Measurements from ENCODE around the gene R3HDM2.
A peak's percentile ranks its signal among the peaks of the same experiment; 100 is the strongest.

The R3HDM2 gene

GRCh38 chr12:57460468-57460784, 29.6 kb upstream of the R3HDM2 start:
- Mint-ChIP-seq H3K4me3 (peak overlapping the region; percentile 92), H3K27ac (peak overlapping the region; percentile 63), H3K4me1 (ENCODE audit: low read depth) (peaks cover 77% of the 10 kb centered on the region), H3K36me3 (ENCODE audit: low read depth) (no peaks in the 10 kb centered on the region), H3K9me3 (no peaks in the 10 kb centered on the region), H3K27me3 (no peaks in the 10 kb centered on the region)

- Mint-ChIP-seq H3K36me3 (ENCODE audit: low read depth) (no peaks in the 10 kb centered on the region), H3K4me1 (ENCODE audit: low read depth) (peaks cover 76% of the 10 kb centered on the region), H3K4me3 (peak within 1 kb of the TSS; percentile 92), H3K27ac (peak within 1 kb of the TSS; percentile 91), H3K27me3 (no peaks in the 10 kb centered on the region), H3K9me3 (no peaks in the 10 kb centered on the region)
Observed at GRCh38 chr12:57459750-57460467, 29.1 kb upstream of the R3HDM2 start, which contains the start of gene GLI1. Gene GLI1 (plus strand): TSS chr12:57459785. CDS start chr12:57463692, 3,907 bp downstream.

DNA sequence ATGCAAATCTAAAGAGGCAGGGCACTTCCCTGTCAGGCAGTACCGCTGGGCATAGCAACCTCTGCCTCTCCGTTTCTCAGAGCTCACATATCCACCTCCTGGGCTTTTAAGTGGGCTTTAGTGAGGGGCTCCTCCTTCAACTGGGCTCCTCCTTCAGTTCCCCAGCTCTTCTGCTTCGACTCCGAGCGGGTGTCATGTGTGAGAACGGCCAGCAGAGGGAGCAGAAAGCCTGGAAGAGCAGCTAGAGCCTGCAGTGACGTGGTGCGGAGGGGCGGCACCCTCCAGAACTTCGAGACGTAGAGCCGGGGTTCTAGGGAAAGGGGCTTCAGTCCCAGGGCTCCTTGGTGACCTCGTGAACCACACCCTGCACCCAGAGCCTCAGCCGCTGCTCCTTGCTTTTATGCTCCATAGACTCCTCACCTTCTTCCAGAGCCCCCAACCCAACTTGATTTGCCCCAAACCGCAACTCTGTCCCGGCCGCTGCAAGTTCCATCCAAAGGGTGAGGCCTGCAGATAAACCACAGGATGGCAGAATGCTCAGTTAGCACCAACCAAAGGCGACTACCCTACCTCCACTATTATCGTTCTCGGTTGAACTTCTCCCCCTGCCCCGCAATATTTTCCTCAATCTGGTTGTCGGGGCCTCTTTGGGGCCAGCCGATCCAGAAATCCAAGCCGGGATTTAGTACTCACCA, 28.4 kb upstream of the R3HDM2 start:
- Mint-ChIP-seq H3K27ac (peak overlapping the region; percentile 91), H3K9me3 (no peaks in the 10 kb centered on the region), H3K27me3 (no peaks in the 10 kb centered on the region), H3K36me3 (ENCODE audit: low read depth) (no peaks in the 10 kb centered on the region), H3K4me1 (ENCODE audit: low read depth) (peaks cover 76% of the 10 kb centered on the region), H3K4me3 (peak overlapping the region; percentile 92)

DNA sequence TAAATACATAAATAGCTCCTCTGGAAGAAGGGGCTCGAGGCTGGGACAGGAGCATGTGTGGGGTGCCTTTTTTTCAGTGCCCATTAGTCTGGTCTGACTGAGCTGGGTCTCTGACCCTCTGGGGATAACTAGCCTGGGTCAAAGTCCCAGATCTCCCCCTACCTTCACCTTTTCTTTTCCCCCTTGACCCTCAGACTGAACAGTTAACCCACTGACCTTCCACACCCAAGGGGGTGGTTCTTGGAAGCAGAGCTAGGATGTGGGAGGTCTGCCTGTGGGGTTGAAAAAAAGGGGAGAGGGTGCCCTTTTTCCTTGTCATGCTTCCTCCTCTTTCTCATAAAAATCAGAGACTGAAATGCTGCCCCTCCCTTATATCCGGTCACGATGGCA, 27.8 kb upstream of the R3HDM2 start:
- H3K27ac Mint-ChIP-seq, result peak overlapping the region; percentile 91
- H3K4me1 Mint-ChIP-seq (ENCODE audit: low read depth), result peaks cover 71% of the 10 kb centered on the region
- no peaks in the 10 kb centered on the region for H3K36me3 Mint-ChIP-seq (ENCODE audit: low read depth)
- no peaks in the 10 kb centered on the region for H3K9me3 Mint-ChIP-seq
- no peaks in the 10 kb centered on the region for H3K27me3 Mint-ChIP-seq
- H3K4me3 Mint-ChIP-seq, result peak overlapping the region; percentile 92

- Mint-ChIP-seq H3K36me3 (ENCODE audit: low read depth) (no peaks in the 10 kb centered on the region), H3K4me1 (ENCODE audit: low read depth) (peaks cover 70% of the 10 kb centered on the region), H3K9me3 (no peaks in the 10 kb centered on the region), H3K27me3 (no peaks in the 10 kb centered on the region), H3K27ac (no peak overlapping the region), H3K4me3 (no peak overlapping the region)
Observed at GRCh38 chr12:57456737-57457490, 26.1 kb upstream of the R3HDM2 start.

DNA sequence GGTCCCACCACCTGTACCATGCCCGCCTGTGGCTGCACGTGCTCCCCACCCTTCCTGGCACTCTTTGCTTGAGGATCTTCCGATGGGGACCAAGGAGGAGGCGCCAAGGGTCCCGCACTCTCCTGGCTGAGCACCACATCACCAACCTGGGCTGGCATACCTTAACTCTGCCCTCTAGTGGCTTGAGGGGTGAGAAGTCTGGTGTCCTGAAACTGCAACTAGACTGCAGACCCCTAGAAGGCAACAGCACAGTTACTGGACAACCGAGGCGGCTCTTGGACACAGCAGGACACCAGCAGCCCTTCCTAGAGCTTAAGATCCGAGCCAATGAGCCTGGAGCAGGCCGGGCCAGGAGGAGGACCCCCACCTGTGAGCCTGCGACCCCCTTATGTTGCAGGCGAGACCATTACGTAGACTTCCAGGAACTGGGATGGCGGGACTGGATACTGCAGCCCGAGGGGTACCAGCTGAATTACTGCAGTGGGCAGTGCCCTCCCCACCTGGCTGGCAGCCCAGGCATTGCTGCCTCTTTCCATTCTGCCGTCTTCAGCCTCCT, 25.4 kb upstream of the R3HDM2 start:
- Mint-ChIP-seq H3K27ac (peak overlapping the region; percentile 57), H3K4me1 (ENCODE audit: low read depth) (peaks cover 66% of the 10 kb centered on the region), H3K36me3 (ENCODE audit: low read depth) (no peaks in the 10 kb centered on the region), H3K4me3 (peak overlapping the region; percentile 83), H3K9me3 (no peaks in the 10 kb centered on the region), H3K27me3 (no peaks in the 10 kb centered on the region)

GRCh38 chr12:57455374-57456144, 24.7 kb upstream of the R3HDM2 start:
- H3K27ac Mint-ChIP-seq, result peak overlapping the region; percentile 84
- no peaks in the 10 kb centered on the region for H3K9me3 Mint-ChIP-seq
- H3K4me1 Mint-ChIP-seq (ENCODE audit: low read depth), result peaks cover 61% of the 10 kb centered on the region
- peak overlapping the region; percentile 83 for H3K4me3 Mint-ChIP-seq
- no peaks in the 10 kb centered on the region for H3K27me3 Mint-ChIP-seq
- no peaks in the 10 kb centered on the region for H3K36me3 Mint-ChIP-seq (ENCODE audit: low read depth)

GRCh38 chr12:57454566-57455373, 23.9 kb upstream of the R3HDM2 start, which contains the start of gene INHBE:
Gene INHBE (plus strand): TSS chr12:57455307. CDS start chr12:57455537, 230 bp downstream.
- Mint-ChIP-seq H3K27me3 (no peaks in the 10 kb centered on the region), H3K27ac (peak within 1 kb of the TSS; percentile 84), H3K36me3 (ENCODE audit: low read depth) (no peaks in the 10 kb centered on the region), H3K4me3 (peak within 1 kb of the TSS; percentile 83), H3K4me1 (ENCODE audit: low read depth) (peaks cover 56% of the 10 kb centered on the region), H3K9me3 (no peaks in the 10 kb centered on the region)

DNA sequence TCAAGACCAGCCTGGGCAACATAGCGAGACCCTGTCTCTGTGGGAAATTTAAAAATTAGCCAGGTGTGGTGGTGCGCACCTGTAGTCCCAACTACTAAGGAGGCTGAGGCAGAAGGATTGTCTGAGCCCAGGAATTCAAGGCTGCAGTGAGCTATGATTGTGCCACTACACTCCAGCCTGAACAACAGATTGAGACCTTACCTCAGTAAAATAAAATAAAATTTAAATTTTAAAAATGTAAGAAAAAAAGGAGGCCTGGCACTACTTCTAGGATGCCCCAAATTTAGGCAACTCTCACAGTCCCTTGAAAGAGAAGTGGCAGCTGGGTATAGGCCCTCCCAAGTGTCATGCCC, 23.3 kb upstream of the R3HDM2 start:
- Mint-ChIP-seq H3K27me3 (no peaks in the 10 kb centered on the region), H3K27ac (peak overlapping the region; percentile 84), H3K9me3 (no peaks in the 10 kb centered on the region), H3K36me3 (ENCODE audit: low read depth) (no peaks in the 10 kb centered on the region), H3K4me1 (ENCODE audit: low read depth) (peaks cover 52% of the 10 kb centered on the region), H3K4me3 (peak overlapping the region; percentile 83)

DNA sequence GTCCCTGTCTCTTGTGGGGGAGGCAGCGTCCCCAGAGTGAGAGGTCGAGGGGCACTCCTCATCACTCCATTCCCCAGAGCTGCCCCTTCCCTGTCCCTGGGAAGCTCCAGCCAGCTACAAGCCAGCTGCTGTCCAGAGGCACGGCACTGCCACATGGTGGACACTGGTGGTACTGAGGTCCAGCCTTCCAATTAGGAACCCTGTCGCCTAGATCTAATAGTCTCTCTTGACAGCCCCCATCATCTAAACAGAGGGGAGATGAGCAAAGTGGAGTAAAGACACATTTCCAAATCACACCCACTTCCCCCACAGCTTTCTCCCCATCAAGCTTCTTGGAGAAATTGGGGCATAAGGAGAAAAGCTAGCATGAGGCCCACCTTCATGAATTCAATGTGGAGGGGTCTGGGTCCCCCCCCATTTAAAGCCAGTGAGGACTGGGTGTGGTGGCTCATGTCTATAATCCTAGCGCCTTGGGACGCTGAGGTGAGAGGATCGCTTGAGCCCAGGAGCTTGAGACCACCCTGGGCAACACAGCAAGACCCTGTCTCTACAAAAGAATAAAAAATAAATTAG, 22.2 kb upstream of the R3HDM2 start:
- Mint-ChIP-seq H3K4me3 (peak overlapping the region; percentile 28), H3K9me3 (no peaks in the 10 kb centered on the region), H3K27ac (peak overlapping the region; percentile 79), H3K4me1 (ENCODE audit: low read depth) (peaks cover 41% of the 10 kb centered on the region), H3K27me3 (no peaks in the 10 kb centered on the region), H3K36me3 (ENCODE audit: low read depth) (no peaks in the 10 kb centered on the region)

DNA sequence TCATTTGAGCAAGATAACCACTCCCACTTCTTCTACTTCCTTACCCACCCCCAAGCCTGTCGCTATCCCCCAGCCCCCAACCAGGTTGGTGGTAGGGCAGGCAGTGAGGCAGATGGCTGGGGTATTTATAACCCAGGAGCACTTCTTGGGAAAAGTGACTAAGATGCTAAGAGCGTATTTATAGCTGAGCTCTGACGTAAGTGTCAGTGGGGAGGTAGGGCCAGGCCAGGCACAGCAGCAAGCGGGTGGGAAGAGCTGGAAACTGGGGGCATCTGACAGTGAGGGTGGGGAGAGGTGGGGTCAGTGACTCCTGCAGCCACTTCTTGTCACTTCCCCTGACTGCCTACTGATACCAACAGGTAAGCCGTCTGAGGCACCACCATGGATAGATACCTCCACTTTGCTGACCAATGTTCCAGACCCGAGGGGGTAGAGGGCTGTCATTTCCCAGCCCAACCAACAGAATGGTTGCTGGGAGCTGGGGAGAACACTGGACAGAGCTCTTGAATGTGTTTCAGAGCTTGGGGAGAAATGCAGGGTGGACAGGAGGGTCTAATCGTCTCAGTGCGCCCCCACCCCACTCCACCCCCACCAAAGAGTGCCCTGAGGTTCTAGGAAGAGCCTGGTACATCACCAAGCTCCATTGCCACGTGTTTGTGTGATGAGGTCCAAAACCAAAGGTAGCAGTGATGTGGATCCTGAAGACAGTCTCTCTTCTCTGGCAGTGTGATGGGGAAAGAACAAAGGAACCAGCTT, 21.5 kb upstream of the R3HDM2 start:
- Mint-ChIP-seq H3K27me3 (no peaks in the 10 kb centered on the region), H3K36me3 (ENCODE audit: low read depth) (no peaks in the 10 kb centered on the region), H3K27ac (peak overlapping the region; percentile 79)

GRCh38 chr12:57451233-57451778, 20.5 kb upstream of the R3HDM2 start:
- Mint-ChIP-seq H3K4me1 (ENCODE audit: low read depth) (peaks cover 28% of the 10 kb centered on the region), H3K4me3 (no peak overlapping the region), H3K27ac (no peak overlapping the region), H3K9me3 (no peaks in the 10 kb centered on the region), H3K27me3 (no peaks in the 10 kb centered on the region), H3K36me3 (ENCODE audit: low read depth) (no peaks in the 10 kb centered on the region)

More for the DNA sequence above, 21.5 kb upstream of the R3HDM2 start:
- Mint-ChIP-seq H3K4me1 (ENCODE audit: low read depth) (peaks cover 35% of the 10 kb centered on the region), H3K4me3 (peak overlapping the region; percentile 28), H3K9me3 (no peaks in the 10 kb centered on the region)

DNA sequence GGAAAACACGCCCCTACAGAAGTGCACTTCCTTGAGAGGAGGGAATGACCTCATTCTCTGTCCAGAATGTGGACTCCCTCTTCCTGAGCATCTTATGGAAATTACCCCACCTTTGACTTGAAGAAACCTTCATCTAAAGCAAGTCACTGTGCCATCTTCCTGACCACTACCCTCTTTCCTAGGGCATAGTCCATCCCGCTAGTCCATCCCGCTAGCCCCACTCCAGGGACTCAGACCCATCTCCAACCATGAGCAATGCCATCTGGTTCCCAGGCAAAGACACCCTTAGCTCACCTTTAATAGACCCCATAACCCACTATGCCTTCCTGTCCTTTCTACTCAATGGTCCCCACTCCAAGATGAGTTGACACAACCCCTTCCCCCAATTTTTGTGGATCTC, 19.2 kb upstream of the R3HDM2 start:
- Mint-ChIP-seq H3K36me3 (ENCODE audit: low read depth) (no peaks in the 10 kb centered on the region), H3K27ac (no peak overlapping the region), H3K9me3 (no peaks in the 10 kb centered on the region), H3K27me3 (no peaks in the 10 kb centered on the region), H3K4me1 (ENCODE audit: low read depth) (peaks cover 19% of the 10 kb centered on the region), H3K4me3 (no peak overlapping the region)

Measured in stimulated activated naive CD8-positive, alpha-beta T cell treated with anti-CD3 and anti-CD28 coated beads, Interleukin-15, Interleukin-2, amounts not matched to agents 100 ng/mL and 50 ng/mL, for 24 hours (primary cell).